Fibroblast of pulmonary artery (primary cell): ENCODE measurements around the gene MTCL1.

Experiments
- DNase-seq: peaks from one replicate; pipeline ENCODE4 v3.0.0-alpha.2; 2010; ENCODE audit warnings: low read depth
- H3K4me3 ChIP-seq: replicated peaks from 2 replicates; pipeline ENCODE4 v1.5.1; 2011; ENCODE audit warnings: low read depth, mild to moderate bottlenecking, control low read depth, low read length, moderate library complexity
- CTCF ChIP-seq: IDR thresholded peaks from 2 replicates; pipeline ENCODE4 v1.5.1; 2011; ENCODE audit warnings: mild to moderate bottlenecking, control low read depth, low read length, inconsistent platforms; ENCODE audit errors: missing control alignments

Gene MTCL1

GRCh38 chr18:8699126-8699525 is 6.2 kb upstream of the MTCL1 start:
- DNase-seq: no peak
- H3K4me3 ChIP-seq: no peak overlapping the region
- TF ChIP-seq CTCF: no peak

- no peak for TF ChIP-seq CTCF
- H3K4me3 ChIP-seq: no peak overlapping the region
- DNase-seq: no peak
Measured at GRCh38 chr18:8699948-8700347, 5.4 kb upstream of the MTCL1 start.

- DNase-seq: peak; percentile 91
- TF ChIP-seq CTCF: no peak
Measured at GRCh38 chr18:8701546-8702118, 3.7 kb upstream of the MTCL1 start.

GRCh38 chr18:8702668-8703067 is 2.7 kb upstream of the MTCL1 start:
- no peak overlapping the region for H3K4me3 ChIP-seq
- TF ChIP-seq CTCF: no peak
- no peak for DNase-seq

More at GRCh38 chr18:8701546-8702118, 3.7 kb upstream of the MTCL1 start:
- no peak overlapping the region for H3K4me3 ChIP-seq

- no peak for DNase-seq
- no peak for TF ChIP-seq CTCF
- no peak overlapping the region for H3K4me3 ChIP-seq
Measured at GRCh38 chr18:8703092-8703709, 2.2 kb upstream of the MTCL1 start.

GRCh38 chr18:8703781-8704301 is 1.5 kb upstream of the MTCL1 start:
- TF ChIP-seq CTCF: no peak
- H3K4me3 ChIP-seq: no peak overlapping the region
- DNase-seq: no peak
